DOHH2 (cell line): ENCODE results near the gene WTIP.

Source experiments
- H3F3A ChIP-seq: fragments of 200-600 bp; sonication (generic), shearing (Covaris generic); 2 replicates; pipeline ENCODE4 v1.6.0; 2016; ENCODE audit warnings: antibody characterized with exemption, mild to moderate bottlenecking; ENCODE audit not compliant: control insufficient read depth, insufficient read depth
- H3K27ac ChIP-seq: fragments of 200-600 bp; sonication (generic); 2 replicates; pipeline ENCODE4 v1.5.1; 2014; ENCODE audit warnings: low read depth, mild to moderate bottlenecking, low read length, moderate library complexity
- H3K27me3 ChIP-seq: fragments of 200-600 bp; sonication (generic); 2 replicates; pipeline ENCODE4 v1.6.1; 2014; ENCODE audit warnings: mild to moderate bottlenecking, low read length, mixed read lengths; ENCODE audit not compliant: control insufficient read depth
- H3K36me3 ChIP-seq: fragments of 200-600 bp; sonication (generic); 2 replicates; pipeline ENCODE4 v1.6.1; 2014; ENCODE audit warnings: mild to moderate bottlenecking, low read length, moderate library complexity, mixed read lengths; ENCODE audit not compliant: control insufficient read depth
- H3K4me1 ChIP-seq: fragments of 200-600 bp; sonication (generic); 2 replicates; pipeline ENCODE4 v1.6.1; 2014; ENCODE audit warnings: mild to moderate bottlenecking, low read length, mixed read lengths; ENCODE audit not compliant: control insufficient read depth
- H3K4me2 ChIP-seq: fragments of 200-600 bp; sonication (generic); 2 replicates; pipeline ENCODE4 v1.6.0; 2014; ENCODE audit warnings: mild to moderate bottlenecking, low read length, moderate library complexity
- H3K4me3 ChIP-seq: fragments of 200-600 bp; sonication (generic); 2 replicates; pipeline ENCODE4 v1.5.1; 2014; ENCODE audit warnings: mild to moderate bottlenecking, low read length, mixed read lengths
- H3K79me2 ChIP-seq: fragments of 200-600 bp; sonication (generic); 2 replicates; pipeline ENCODE4 v1.6.1; 2014; ENCODE audit warnings: mild to moderate bottlenecking, low read length, mixed read lengths; ENCODE audit not compliant: control insufficient read depth
- H3K9me2 ChIP-seq: fragments of 200-600 bp; sonication (generic); replicated peaks from 2 replicates; pipeline ENCODE4 v1.6.1; 2014; ENCODE audit warnings: mild to moderate bottlenecking, low read length, mixed read lengths; ENCODE audit not compliant: control insufficient read depth
- H3K9me3 ChIP-seq: fragments of 200-600 bp; sonication (generic); 2 replicates; pipeline ENCODE4 v1.6.1; 2014; ENCODE audit warnings: antibody characterized with exemption, low read length, mixed read lengths; ENCODE audit not compliant: control insufficient read depth, insufficient read depth
- H4K20me1 ChIP-seq: fragments of 200-600 bp; sonication (generic); 2 replicates; pipeline ENCODE4 v1.6.0; 2014; ENCODE audit warnings: low read depth, mild to moderate bottlenecking, antibody characterized with exemption, low read length, moderate library complexity; ENCODE audit not compliant: control insufficient read depth, insufficient read depth
- CTCF ChIP-seq: fragments of 200-600 bp; sonication (generic); IDR thresholded peaks from one replicate; pipeline ENCODE4 v1.5.1; 2014; ENCODE audit warnings: antibody characterized with exemption, mild to moderate bottlenecking, low read depth, low read length; ENCODE audit not compliant: poor library complexity, severe bottlenecking
- EZH2phosphoT487 ChIP-seq: fragments of 200-600 bp; sonication (generic); IDR thresholded peaks from 2 replicates; pipeline ENCODE4 v1.6.1; 2017; ENCODE audit warnings: borderline replicate concordance, mild to moderate bottlenecking, antibody characterized with exemption, low read length, moderate library complexity, mixed read lengths

The WTIP gene

GRCh38 chr19:34448191-34448590 lies 33.4 kb upstream of the WTIP start:
- no peaks in the 10 kb centered on the region for H3K27me3 ChIP-seq
- H3K9me2 ChIP-seq = no peaks in the 10 kb centered on the region
- TF ChIP-seq EZH2phosphoT487 (no peak), CTCF (no peak)
- H3F3A ChIP-seq = peaks cover 5% of the 10 kb centered on the region
- no peak overlapping the region for H3K27ac ChIP-seq
- no peaks in the 10 kb centered on the region for H3K4me1 ChIP-seq
- H3K36me3 ChIP-seq = peaks cover 92% of the 10 kb centered on the region
- H3K4me2 ChIP-seq = no peak overlapping the region
- no peak overlapping the region for H3K4me3 ChIP-seq
- peaks cover 56% of the 10 kb centered on the region for H3K79me2 ChIP-seq
- H3K9me3 ChIP-seq = no peaks in the 10 kb centered on the region
- H4K20me1 ChIP-seq = peaks cover 4% of the 10 kb centered on the region; the same call in 1 of the 2 replicates

- no peaks in the 10 kb centered on the region; the same call in none of the 2 replicates for H3F3A ChIP-seq
- H3K27me3 ChIP-seq = no peaks in the 10 kb centered on the region
- peaks cover 80% of the 10 kb centered on the region for H3K36me3 ChIP-seq
- H3K4me1 ChIP-seq = no peaks in the 10 kb centered on the region
- H3K9me2 ChIP-seq = no peaks in the 10 kb centered on the region
- H3K27ac ChIP-seq = no peak overlapping the region
- H4K20me1 ChIP-seq = peaks cover 4% of the 10 kb centered on the region; the same call in 1 of the 2 replicates
- H3K4me3 ChIP-seq = no peak overlapping the region
- H3K79me2 ChIP-seq = peaks cover 56% of the 10 kb centered on the region
- H3K4me2 ChIP-seq = no peak overlapping the region
- no peaks in the 10 kb centered on the region for H3K9me3 ChIP-seq
- TF ChIP-seq EZH2phosphoT487 (no peak), CTCF (no peak)
Measured at GRCh38 chr19:34452723-34453122, 28.8 kb upstream of the WTIP start.

GRCh38 chr19:34454091-34454490 lies 27.5 kb upstream of the WTIP start:
- no peaks in the 10 kb centered on the region for H3K9me2 ChIP-seq
- H3K27me3 ChIP-seq = no peaks in the 10 kb centered on the region
- no peak overlapping the region for H3K4me2 ChIP-seq
- peaks cover 55% of the 10 kb centered on the region for H3K79me2 ChIP-seq
- H3K27ac ChIP-seq = no peak overlapping the region
- TF ChIP-seq EZH2phosphoT487 (no peak), CTCF (no peak)
- H3K36me3 ChIP-seq = peaks cover 80% of the 10 kb centered on the region
- no peaks in the 10 kb centered on the region for H3K4me1 ChIP-seq
- no peaks in the 10 kb centered on the region for H3K9me3 ChIP-seq
- peaks cover 4% of the 10 kb centered on the region; the same call in 1 of the 2 replicates for H4K20me1 ChIP-seq
- H3F3A ChIP-seq = no peaks in the 10 kb centered on the region; the same call in none of the 2 replicates
- no peak overlapping the region for H3K4me3 ChIP-seq
